GM12872 (cell line): ENCODE results near the gene NAA20.

ENCODE experiments used
- CTCF ChIP-seq: IDR thresholded peaks from 3 replicates; pipeline ENCODE4 v1.5.1; 2011; ENCODE audit warnings: low read depth, mild to moderate bottlenecking, low read length, moderate library complexity; ENCODE audit not compliant: insufficient read depth

Gene NAA20

GRCh38 chr20:20023395-20023794 lies 6.2 kb downstream of the NAA20 start:
- no peak for TF ChIP-seq CTCF

DNA sequence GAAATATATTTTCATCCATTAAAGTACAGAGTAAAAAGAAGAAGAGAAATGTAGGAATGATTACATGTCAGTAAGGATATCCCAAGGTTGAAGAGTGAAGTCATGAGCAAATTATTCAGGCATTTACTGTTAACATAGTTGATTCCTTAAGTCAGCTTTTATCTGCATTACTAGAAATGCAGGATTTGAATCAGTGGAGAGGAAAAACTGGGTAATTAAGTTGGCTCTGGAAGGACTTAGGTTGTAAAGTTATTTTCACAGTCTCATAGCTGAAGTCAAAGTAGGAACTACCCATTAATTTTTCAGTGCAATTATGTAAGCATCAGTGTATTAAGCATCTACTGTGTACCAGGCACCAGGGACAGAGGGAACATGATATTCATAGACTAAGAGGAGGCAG lies 7.8 kb downstream of the NAA20 start:
- no peak for TF ChIP-seq CTCF

DNA sequence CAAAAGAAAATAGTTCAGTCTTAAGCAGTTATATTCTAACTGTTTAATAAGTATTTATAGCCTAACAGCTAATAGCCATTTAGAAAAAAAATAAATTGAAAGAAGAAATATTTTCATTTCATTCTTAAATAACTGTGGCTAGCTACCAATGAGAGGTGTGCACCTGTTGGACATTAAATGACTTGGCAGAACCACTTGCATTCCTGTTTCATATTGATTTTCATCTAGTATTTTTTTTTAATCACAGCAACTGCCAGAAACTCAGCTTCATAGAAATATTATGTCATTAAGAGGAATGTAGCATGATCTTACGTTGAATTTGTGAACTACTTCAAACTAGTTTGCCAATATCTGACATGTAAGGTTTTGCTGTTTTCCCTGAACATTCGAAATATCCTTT lies 10.1 kb downstream of the NAA20 start:
- no peak for TF ChIP-seq CTCF

- TF ChIP-seq CTCF: no peak
Measured at GRCh38 chr20:20031790-20032189, 14.6 kb downstream of the NAA20 start.

GRCh38 chr20:20034486-20034885 lies 17.3 kb downstream of the NAA20 start:
- TF ChIP-seq CTCF: no peak

GRCh38 chr20:20036756-20037155 lies 19.6 kb downstream of the NAA20 start:
- no peak for TF ChIP-seq CTCF

DNA sequence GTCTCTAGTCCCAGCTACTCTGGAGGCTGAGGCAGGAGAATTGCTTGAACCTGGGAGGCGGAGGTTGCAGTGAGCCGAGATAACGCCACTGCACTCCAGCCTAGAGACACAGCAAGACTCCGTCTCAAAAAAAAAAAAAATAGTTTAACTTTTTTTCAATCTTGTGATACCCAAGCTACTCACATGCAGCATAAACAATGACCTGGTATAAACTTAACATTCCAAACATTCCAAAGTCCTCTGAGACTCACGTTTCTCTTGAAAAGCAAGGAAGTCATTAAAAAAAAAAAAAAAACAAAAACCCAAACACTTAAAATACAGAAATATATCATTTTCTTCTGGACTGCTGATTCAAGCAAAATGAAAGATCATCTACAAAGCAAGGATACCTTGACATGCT lies 20.8 kb downstream of the NAA20 start:
- no peak for TF ChIP-seq CTCF

DNA sequence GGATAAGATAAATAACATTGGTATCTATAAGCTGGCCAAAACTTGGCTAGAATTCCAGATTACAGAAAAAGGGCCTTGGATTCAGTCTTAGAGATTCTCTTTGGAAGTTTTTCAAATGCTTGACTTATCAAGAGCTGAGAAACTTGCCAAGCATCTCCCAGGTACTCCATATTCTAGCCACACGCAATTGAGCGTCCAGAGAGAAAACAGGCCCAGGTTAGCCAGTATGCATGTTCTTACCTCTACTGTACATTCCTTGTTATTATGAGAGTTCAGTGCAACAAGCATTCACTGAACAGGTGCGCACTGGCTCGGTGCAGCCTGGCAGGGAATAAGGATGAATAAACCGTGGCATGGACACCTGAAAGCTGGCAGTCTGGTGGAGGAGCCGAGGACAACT lies 21.4 kb downstream of the NAA20 start:
- no peak for TF ChIP-seq CTCF
